Inferior parietal cortex (tissue), 1 donor: ENCODE results near the gene MDM4.
"Not testable (repeated sequence)": the region's sequence is repeated elsewhere in the genome, so short reads cannot be mapped to it uniquely, and the experiment has no call there.

ENCODE experiments used
- DNase-seq: peaks from one replicate; pipeline ENCODE4 v3.0.0-alpha.2; 2016; ENCODE audit errors: extremely low spot score

Gene MDM4

DNA sequence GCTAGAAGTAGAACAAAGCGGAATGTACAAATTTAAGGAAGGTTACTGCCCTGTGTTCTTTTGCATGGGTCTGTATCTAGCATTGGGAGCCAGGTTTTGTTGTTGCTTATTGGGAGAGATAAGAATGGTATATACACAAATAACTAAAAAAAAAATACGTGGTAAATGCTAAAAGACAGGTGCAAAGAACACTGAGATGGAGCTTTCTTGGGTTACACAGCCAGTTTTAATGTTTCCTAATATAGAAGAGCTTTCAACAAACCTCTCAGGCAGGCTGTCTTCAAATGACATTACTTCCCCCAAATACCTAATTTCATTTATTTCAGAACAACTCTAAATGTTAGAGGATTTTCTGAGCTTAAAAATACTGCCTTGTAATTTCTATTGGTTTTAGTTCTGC, 1.4 kb upstream of the MDM4 start:
- no peak for DNase-seq

GRCh38 chr1:204517382-204517781, 1.2 kb downstream of the MDM4 start:
- DNase-seq = not testable (repeated sequence)

GRCh38 chr1:204520834-204521709, 4.9 kb downstream of the MDM4 start:
- DNase-seq = no peak

DNA sequence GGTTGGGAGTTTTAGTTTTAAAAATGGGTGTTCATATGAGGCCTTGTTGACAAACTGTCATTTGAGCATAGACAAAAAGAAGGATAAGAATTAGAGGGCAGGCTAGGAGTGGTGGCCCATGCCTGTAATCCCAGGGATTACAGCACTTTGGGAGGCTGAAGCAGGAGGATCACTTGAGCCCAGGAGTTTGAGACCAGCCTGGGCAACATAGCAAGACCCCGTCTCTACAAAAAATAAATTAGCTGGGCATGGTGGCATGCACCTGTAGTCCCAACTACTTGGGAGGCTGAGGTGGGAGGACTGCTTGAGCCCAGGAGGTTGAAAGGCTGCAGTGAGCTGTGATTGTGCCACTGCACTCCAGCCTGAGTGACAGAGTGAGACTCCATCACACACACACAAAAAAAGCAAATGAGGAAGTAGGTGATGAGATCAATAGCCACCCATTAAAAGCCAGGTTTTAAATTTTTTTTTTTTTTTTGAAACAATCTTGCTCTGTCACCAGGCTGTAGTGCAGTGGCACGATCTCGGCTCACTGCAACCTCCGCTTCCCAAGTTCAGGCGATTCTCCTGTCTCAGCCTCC, 5.8 kb downstream of the MDM4 start:
- not testable (repeated sequence) for DNase-seq

GRCh38 chr1:204523605-204524215, 7.5 kb downstream of the MDM4 start:
- no peak for DNase-seq

DNA sequence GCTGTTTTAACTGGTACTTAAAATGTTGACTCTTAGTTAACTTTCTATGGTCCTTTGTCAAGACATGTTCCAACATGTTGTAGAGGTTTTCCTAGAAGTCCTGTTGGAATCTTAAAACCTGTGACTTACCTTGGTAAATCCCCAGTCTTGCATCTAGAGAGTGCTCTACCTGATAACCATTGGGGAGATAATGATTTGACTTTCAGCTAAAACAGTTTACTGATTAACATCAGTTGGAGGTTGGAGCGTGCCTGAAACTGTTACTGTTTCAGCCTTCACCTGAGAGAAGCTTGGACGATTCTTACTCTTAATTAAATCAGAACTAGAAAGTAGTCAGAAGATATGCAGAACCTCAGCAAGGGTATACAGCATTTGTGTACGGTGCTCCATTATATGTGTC, 8.8 kb downstream of the MDM4 start:
- DNase-seq = no peak

GRCh38 chr1:204528241-204528640, 12.0 kb downstream of the MDM4 start:
- no peak for DNase-seq

DNA sequence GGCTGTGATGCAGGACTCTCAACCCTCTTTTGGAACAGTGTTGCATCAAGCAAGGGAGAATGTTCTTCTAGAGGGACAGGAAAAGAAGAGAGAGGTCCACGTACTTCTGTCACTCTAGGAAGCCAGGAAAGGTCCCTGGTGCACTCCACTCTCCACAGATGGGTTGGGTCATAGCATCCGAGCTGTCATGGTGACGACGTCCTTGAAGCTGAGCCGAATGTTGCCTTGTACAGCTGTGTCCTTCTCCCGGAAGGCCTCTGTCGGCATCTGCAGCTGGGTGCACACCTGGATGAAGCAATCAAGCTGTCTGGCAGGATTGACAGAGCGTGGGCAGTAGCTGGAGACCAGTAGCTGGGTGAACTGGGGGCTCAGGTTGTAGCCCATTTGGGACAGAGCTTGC, 12.5 kb downstream of the MDM4 start:
- DNase-seq = no peak

GRCh38 chr1:204529371-204529895, 13.2 kb downstream of the MDM4 start:
- no peak for DNase-seq

DNA sequence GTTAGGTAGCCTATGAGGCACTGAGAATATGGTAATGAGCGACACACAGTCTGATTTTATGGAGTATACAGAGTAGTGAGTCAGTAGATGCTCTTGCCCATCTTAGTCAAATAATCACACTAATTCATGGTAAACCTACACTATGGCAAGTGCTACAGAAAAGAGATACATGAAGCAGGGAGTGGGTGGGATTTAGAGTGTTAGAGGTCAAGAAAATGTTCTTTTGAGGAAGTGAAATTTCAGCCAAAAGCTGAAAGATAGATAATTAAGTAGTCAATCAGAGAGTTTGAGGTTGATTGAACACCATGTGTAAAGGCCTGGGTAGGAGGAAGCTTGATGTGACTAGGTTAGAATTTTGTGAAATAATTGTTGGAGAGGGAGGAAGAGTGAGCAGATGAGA, 14.7 kb downstream of the MDM4 start:
- no peak for DNase-seq

DNA sequence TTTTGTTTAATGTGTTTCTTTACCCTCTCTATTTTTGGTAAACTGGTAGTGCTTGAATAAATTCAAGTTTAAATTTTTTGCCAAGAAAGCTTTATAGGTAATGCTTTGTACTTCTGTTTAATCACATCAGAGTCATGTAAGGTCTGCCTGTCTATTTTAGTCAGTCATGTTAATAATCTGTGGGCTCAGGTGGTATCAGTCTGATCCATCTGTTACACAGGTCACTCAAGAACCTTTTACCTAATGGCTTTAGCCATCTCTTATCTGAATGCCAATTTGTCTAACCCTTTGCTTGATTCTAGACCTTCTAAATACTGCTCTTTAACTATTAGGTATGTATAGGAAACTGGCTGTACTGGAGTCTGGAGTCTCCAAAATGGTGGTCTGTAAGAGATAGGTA, 16.6 kb downstream of the MDM4 start:
- DNase-seq = no peak

DNA sequence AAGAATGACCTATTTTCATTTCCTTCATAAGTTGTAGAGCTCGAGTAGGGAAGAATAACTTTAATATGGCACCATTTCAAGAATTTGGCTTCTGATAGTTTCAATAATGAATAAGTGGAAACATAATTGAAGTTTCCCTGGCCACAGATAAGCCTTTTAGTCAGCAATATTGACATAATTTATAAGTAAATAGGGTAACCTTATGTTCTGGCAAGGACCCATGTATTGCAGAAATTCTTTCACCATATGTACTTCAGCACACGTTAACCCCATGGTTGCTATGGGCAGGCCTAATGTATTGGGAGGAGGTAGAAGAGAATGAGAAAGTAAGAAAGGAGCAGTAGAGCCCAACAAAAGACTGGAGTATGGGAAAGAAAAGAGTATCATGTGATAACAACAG, 25.4 kb downstream of the MDM4 start:
- DNase-seq = no peak

DNA sequence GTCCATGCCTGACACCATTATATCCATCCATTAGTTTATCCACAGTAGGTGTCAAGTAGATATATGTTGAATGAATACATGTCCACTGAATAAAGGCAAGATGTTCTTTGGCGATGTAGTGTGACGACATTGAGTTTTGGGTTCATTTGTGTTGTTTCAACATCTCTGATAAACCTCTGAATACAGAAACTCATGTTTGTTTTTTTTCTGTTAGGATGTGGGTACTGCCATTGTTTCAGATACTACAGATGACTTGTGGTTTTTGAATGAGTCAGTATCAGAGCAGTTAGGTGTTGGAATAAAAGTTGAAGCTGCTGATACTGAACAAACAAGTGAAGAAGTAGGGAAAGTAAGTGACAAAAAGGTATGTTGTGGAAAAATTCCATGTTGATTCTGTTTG, 28.1 kb downstream of the MDM4 start:
- DNase-seq = no peak

DNA sequence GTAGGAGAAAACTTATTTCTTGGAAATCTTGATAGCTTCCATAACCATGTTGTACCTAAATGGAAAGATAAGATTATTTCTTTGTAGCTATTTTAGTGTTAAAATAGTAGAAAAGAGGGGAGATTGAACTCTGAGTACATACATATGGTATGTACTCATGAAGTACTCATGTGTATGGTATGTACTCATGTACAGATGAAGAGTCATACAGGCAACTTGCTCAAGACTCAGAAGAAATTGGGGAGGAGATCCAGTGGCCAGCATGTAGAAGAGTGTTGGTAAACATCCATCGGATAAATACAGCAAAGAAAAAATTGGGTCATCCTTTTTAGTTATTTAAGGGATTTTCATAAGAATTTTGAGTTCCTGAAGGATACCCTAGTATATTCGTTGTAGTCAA, 29.0 kb downstream of the MDM4 start:
- no peak for DNase-seq

DNA sequence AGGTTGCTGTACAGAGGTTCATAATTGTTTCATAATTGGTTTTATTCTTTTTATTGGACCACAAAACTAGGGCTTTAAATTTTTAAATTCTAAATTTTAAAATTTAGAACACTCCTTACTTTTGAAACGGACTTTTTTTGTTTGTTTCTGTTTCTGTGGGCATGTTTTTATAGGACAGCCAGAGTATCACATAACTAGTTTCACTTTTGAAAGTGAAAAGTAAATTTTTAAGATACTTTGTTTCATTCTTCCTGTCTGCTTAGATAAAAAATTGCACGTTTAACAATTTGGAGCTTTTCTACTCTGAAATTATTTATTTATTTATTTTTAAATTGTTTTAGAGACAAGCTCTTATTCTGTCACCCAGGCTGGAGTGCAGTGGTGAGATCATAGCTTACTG, 29.7 kb downstream of the MDM4 start:
- no peak for DNase-seq

DNA sequence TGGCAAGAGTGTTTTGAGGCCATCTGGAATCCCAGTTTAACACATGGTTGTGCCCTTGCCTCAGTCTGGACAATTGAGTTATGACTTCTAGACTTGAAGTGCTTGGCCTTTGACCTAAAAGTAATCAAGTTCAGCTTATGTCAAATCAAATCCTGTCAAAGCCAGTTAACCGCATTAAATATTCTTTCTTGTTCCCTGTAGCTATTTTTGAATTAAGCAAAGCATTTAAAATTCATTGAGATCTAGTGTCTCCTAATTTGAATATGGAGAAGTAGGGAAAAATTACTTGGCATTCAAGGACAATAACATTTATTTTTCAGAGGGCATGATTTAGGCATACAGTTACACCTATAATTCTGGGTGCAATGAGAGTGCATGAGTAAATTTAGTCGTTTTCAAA, 32.1 kb downstream of the MDM4 start:
- no peak for DNase-seq

- no peak for DNase-seq
These were observed 33.1 kb downstream of the MDM4 start for GRCh38 chr1:204549313-204549712.

GRCh38 chr1:204550926-204551325, 34.7 kb downstream of the MDM4 start:
- DNase-seq = no peak

DNA sequence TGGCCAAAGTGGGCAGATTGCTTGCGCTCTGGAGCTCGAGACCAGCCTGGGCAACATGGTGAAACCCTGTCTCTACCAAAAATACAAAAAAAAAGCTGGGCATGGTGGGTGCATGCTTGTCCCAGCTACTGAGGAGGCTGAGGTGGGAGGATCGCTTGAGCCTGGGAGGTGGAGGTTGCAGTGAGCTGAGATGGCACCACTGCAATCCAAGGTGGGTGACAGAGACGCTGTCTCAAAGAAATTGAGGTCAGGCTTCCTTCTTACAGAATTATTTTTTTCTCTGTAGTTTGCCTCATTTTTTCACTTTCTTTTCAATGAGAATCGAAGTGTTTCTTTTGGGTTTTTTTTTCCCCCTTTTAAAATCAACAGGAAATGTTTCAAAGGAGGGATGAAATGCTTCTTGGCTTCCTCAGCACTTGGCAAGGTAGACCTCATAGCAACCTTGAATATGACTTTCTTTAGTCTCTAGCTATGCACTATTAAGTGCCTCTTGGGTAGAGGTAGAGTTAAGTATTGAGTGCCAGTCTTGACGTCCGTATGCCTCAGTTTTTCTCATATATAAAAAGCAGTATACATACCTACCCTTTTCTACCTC, 40.3 kb downstream of the MDM4 start:
- no peak for DNase-seq

DNA sequence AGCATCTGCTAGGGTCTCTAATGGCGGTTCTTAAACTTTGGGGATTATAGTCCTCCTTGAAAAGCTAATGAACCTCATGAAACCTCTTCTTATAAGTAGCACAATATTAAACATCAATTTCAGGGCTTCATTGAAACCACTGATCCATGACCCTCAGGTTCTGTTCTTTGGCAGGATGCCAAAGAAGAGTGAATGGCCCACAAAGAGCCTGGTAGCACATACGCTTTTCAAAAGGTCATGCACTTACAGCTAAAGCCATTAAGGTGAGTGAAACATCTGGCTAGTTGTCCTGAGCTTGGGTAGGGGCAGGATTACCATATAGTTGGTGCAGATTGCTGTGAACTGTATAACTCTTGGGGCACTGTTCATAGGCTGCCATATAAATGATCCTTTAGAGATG, 42.3 kb downstream of the MDM4 start:
- DNase-seq = no peak

DNA sequence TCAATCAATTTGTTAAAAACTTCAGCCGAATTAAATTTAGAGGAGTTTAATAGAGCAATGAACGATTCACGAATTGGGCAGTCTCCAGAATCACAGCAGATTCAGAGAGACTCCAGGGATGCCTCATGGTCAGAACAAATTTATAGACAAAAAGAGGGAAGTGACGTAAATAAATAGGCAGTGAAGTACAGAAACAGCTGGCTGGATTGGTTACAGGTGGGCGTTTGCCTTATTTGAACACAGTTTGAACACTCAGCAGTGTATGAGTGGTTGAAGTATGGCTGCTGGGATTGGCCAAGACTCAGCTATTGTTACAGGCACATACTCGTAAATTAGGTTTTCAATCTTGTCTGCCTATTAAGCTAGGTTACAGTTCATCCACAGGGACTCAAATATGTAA, 43.8 kb downstream of the MDM4 start:
- not testable (repeated sequence) for DNase-seq

GRCh38 chr1:204560590-204561150, 44.5 kb downstream of the MDM4 start:
- DNase-seq = no peak
